BE2C (cell line): ENCODE results near the gene COG8.
A peak's percentile ranks its signal among the peaks of the same experiment; 100 is the strongest.

Source experiments
- DNase-seq: peaks from one replicate; pipeline ENCODE4 v3.0.0-alpha.2; 2020
- H3K27me3 ChIP-seq: fragments of 250-450 bp; sonication (Bioruptor Pico); 2 replicates; pipeline ENCODE4 v1.5.1; 2020; ENCODE audit warnings: mild to moderate bottlenecking
- H3K36me3 ChIP-seq: fragments of 250-450 bp; sonication (Bioruptor Pico); 2 replicates; pipeline ENCODE4 v1.5.1; 2020; ENCODE audit warnings: mild to moderate bottlenecking
- H3K4me1 ChIP-seq: fragments of 250-450 bp; sonication (Bioruptor Pico); 2 replicates; pipeline ENCODE4 v1.5.1; 2020
- H3K4me3 ChIP-seq: 2 replicates; pipeline ENCODE4 v1.5.1; 2011; ENCODE audit warnings: low read depth, low read length
- H3K9me3 ChIP-seq: fragments of 250-450 bp; sonication (Bioruptor Pico); 2 replicates; pipeline ENCODE4 v1.5.1; 2020
- TF ChIP-seq, protein P1 (sequence below): IDR thresholded peaks from 2 replicates; pipeline ENCODE4 v1.5.1; 2012; ENCODE audit warnings: mild to moderate bottlenecking, low read depth, low read length

Gene COG8

DNA sequence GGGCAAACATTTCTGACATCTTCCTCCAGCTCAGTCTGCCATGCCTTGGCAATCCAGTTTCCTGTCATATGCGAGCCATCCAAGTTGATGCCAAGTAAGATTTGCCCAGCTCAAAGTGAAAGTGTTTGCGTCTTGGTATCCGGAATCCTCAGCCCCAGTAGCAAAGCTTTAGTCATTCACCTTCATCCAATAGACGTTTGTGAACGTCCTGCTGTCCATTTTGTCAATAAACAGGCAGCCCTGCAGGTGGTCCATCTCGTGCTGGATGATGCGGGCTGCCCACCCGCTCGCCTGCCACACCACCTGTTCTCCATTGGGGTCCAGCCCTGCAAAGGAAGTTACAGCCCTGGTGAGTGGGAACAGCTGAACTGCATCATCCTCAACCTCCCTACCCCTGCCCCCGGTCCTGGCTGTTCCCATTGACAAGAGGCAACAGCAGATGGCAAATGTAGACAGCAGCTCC is 10.5 kb downstream of the COG8 start:
- Histone ChIP-seq H3K9me3 (no peaks in the 10 kb centered on the region), H3K27me3 (no peaks in the 10 kb centered on the region), H3K4me1 (peaks cover 10% of the 10 kb centered on the region), H3K4me3 (peak overlapping the region; percentile 91), H3K36me3 (peaks cover 73% of the 10 kb centered on the region)
- TF ChIP-seq, protein P1, sequence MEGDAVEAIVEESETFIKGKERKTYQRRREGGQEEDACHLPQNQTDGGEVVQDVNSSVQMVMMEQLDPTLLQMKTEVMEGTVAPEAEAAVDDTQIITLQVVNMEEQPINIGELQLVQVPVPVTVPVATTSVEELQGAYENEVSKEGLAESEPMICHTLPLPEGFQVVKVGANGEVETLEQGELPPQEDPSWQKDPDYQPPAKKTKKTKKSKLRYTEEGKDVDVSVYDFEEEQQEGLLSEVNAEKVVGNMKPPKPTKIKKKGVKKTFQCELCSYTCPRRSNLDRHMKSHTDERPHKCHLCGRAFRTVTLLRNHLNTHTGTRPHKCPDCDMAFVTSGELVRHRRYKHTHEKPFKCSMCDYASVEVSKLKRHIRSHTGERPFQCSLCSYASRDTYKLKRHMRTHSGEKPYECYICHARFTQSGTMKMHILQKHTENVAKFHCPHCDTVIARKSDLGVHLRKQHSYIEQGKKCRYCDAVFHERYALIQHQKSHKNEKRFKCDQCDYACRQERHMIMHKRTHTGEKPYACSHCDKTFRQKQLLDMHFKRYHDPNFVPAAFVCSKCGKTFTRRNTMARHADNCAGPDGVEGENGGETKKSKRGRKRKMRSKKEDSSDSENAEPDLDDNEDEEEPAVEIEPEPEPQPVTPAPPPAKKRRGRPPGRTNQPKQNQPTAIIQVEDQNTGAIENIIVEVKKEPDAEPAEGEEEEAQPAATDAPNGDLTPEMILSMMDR = no peak
- DNase-seq = no peak

DNA sequence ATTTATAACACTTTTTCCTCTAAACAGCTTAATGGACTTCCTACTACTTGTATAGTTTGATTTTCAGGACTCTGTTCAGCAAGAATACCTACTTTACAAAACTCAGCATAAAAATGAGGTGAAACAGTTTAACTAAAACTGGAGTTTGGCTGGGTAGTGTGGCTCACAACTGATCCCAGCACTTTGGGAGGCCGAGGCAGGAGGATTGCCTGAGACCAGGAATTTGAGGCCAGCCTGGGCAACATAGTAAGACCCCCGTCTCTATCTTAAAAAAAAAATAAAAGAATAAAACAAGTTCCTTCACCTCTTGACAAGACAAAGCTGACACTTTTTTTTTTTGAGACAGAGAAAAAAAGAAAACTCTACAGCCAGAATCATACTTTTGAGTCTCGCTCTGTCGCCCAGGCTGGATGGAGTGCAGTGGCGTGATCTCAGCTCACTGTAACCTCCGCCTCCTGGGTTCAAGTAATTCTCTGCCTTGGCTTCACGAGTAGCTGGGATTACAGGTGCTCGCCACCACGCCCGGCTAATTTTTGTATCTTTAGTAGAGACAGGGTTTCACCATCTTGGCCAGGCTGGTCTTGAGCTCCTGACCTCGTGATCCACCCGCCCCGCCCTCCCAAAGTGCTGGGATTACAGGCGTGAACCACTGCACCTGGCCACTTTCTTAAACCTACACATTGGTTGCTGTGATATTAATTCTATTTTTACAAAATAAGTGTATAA is 11.6 kb downstream of the COG8 start:
- no peak for DNase-seq
- Histone ChIP-seq H3K4me1 (peaks cover 10% of the 10 kb centered on the region), H3K36me3 (peaks cover 73% of the 10 kb centered on the region), H3K27me3 (no peaks in the 10 kb centered on the region), H3K4me3 (no peak overlapping the region; the same call in 1 of the 2 replicates), H3K9me3 (no peaks in the 10 kb centered on the region)
- TF ChIP-seq, protein P1 = no peak

DNA sequence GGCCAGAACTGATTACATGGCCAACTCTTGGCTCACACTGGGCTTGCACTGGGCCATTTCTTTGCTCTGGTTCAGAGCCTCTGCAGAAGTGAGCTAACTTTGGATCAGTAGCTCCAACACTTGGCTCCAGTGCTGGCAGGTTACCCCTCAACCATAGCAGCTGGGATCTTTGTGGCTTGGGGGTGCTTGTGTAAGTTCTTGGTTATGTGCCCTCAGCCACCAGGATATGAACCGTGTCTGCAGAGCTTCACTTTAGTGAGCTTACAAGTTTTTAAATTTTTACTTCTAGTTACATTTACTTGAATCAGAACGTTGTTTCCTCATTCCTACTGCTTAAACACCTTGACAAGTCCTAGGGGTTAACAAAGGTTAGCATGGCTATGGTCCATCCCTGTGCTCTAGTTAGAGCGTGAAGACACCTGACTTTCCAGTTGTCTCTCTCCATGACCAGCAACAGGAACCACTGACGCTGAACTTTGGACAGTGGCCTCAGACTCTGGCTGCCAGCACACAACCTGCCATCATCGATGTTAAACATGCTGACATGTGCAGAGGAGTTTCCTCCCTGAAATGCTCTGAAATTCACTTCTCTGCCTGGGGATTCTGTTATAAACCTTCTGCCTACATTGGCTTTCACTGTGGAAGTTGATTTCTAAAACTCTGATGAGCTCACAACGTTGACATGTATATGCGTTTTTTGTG is 13.0 kb downstream of the COG8 start:
- DNase-seq = no peak
- peaks cover 74% of the 10 kb centered on the region for H3K36me3 ChIP-seq

DNA sequence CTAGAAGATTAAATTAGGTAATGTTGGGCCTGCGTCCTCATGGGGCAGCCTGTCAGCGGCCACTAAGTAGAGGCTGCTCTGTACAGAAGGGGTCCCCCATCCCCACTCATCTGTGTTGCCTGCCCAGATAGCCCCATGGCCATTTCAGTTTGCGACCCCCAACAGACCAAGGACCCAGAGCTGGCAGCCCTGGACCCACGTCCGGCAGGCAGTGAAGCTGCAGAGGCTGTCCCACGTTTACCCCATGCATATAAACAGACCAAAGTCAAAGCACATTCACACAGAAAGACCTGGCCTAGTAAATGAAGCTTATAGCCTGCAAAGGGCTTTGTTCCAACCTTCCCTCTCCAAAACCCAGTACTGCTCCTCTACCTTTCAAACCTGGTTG is 13.6 kb downstream of the COG8 start:
- H3K4me3 ChIP-seq = no peak overlapping the region
- H3K4me1 ChIP-seq = peaks cover 10% of the 10 kb centered on the region
- H3K36me3 ChIP-seq = peaks cover 80% of the 10 kb centered on the region
- TF ChIP-seq, protein P1 = no peak
- no peaks in the 10 kb centered on the region for H3K27me3 ChIP-seq
- DNase-seq = no peak
- H3K9me3 ChIP-seq = no peaks in the 10 kb centered on the region

More for the DNA sequence above, 13.0 kb downstream of the COG8 start:
- Histone ChIP-seq H3K27me3 (no peaks in the 10 kb centered on the region), H3K9me3 (no peaks in the 10 kb centered on the region), H3K4me3 (no peak overlapping the region), H3K4me1 (peaks cover 10% of the 10 kb centered on the region)
- TF ChIP-seq, protein P1 = no peak

DNA sequence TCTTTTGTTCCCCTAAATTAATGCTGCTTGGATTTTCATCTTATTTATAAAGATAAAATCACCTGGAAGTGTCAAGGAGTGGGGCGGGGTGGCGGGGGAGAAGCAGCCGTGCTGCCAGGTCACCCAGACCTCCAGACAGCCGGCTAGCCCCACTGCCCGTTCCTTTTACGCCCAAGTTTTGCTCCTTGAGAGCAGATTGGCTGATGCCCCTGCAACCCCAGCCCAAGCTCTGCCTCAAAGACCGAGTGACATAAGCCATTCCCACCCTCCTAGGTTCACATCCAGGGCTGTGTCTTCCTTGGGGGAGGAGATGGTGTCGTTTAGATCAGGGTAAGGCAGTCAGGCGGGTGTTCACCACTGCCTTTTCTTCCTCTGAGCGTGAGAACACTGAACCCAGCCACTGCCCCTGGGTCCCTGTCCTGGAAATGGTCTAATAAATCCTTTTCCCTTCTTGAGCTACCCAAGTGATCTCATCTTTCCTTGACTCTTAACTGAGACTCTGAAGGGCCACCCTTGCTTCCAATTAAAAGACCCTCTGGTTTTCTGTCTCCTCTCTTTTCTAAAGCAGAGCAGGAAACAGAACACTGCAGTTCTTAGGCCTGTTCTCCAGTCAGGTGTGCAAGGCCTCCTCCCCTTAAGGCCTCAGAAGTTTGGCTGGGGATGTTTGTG is 14.6 kb downstream of the COG8 start:
- H3K36me3 ChIP-seq = peaks cover 88% of the 10 kb centered on the region
- no peaks in the 10 kb centered on the region for H3K27me3 ChIP-seq
- peaks cover 10% of the 10 kb centered on the region for H3K4me1 ChIP-seq
- no peaks in the 10 kb centered on the region for H3K9me3 ChIP-seq
- TF ChIP-seq, protein P1 = no peak
- H3K4me3 ChIP-seq = no peak overlapping the region
- DNase-seq = no peak
